A673 (cell line): ENCODE data around the gene HPDL. TPM values are rescaled to one million over a fixed set of nuclear protein-coding genes. Genes with fewer than 3 reads are reported as not detected.

ENCODE experiments used
- BruUV-seq: library from RNA; stranded (reverse); fragments of 400-500 nt; replicated peaks from 2 replicates; lab custom pipeline; 2021; lab: Mats Ljungman, UMichigan
- CTCF ChIA-PET: fragments of 300-600 bp; sonication (Branson Sonifier 250); formaldehyde crosslinking; loops from one replicate; lab custom pipeline; 2022; ENCODE audit warnings: antibody characterized with exemption; lab: Charles Lee
- POLR2A ChIA-PET: fragments of 300-600 bp; sonication (Branson Sonifier 250); formaldehyde crosslinking; loops from one replicate; lab custom pipeline; 2022; ENCODE audit warnings: antibody characterized with exemption; ENCODE audit not compliant: low non-redundant PET; lab: Charles Lee
- DNase-seq: peaks from one replicate; pipeline ENCODE4 v3.0.0-alpha.2; 2015; ENCODE audit warnings: low spot score
- H3K27ac ChIP-seq: fragments of 200-600 bp; sonication (generic); 2 replicates; pipeline ENCODE4 v1.5.1; 2016; ENCODE audit warnings: mixed run types, low read depth, mild to moderate bottlenecking, mixed read lengths, antibody characterized with exemption, low read length; ENCODE audit not compliant: poor library complexity, severe bottlenecking
- H3K27me3 ChIP-seq: fragments of 200-600 bp; sonication (generic); replicated peaks from 2 replicates; pipeline ENCODE4 v1.6.1; 2017; ENCODE audit warnings: mixed run types, low read depth, mild to moderate bottlenecking, mixed read lengths, antibody characterized with exemption, low read length; ENCODE audit not compliant: insufficient read depth, poor library complexity
- H3K36me3 ChIP-seq: fragments of 200-600 bp; sonication (generic); 2 replicates; pipeline ENCODE4 v1.6.1; 2016; ENCODE audit warnings: mixed run types, mild to moderate bottlenecking, mixed read lengths, antibody characterized with exemption, low read length; ENCODE audit not compliant: insufficient read depth, poor library complexity, severe bottlenecking
- H3K4me1 ChIP-seq: fragments of 200-600 bp; sonication (generic); 2 replicates; pipeline ENCODE4 v1.6.1; 2017; ENCODE audit warnings: mixed run types, mild to moderate bottlenecking, mixed read lengths, antibody characterized with exemption, low read length; ENCODE audit not compliant: insufficient read depth, poor library complexity, severe bottlenecking
- H3K4me3 ChIP-seq: fragments of 200-600 bp; sonication (generic); 2 replicates; pipeline ENCODE4 v1.5.1; 2016; ENCODE audit warnings: low read depth, mixed run types, mild to moderate bottlenecking, mixed read lengths, low read length; ENCODE audit not compliant: poor library complexity, severe bottlenecking
- H3K9me3 ChIP-seq: fragments of 200-600 bp; sonication (generic); 2 replicates; pipeline ENCODE4 v1.6.1; 2016; ENCODE audit warnings: mixed run types, low read depth, mild to moderate bottlenecking, mixed read lengths, antibody characterized with exemption, low read length; ENCODE audit not compliant: poor library complexity, severe bottlenecking
- EZH2 ChIP-seq: fragments of 200-600 bp; sonication (generic); IDR thresholded peaks from 2 replicates; pipeline ENCODE4 v1.6.1; 2017; ENCODE audit warnings: borderline replicate concordance, low read depth, mild to moderate bottlenecking, mixed read lengths, antibody characterized with exemption, low read length; ENCODE audit not compliant: poor library complexity, severe bottlenecking
- intact Hi-C: fragments of 100-400 bp; cut with micrococcal nuclease; formaldehyde crosslinking; loops from one replicate; pipeline ENCODE4 v1.10.0; 2022; ENCODE audit not compliant: unreplicated experiment
- total RNA-seq: library from RNA; stranded (reverse); gene quantifications from 2 replicates; pipeline ENCODE4 v1.2.3, GENCODE V29; 2021
- TF ChIP-seq, protein P1 (sequence below): fragments of 300-800, 200-600 bp; sonication (generic); conservative IDR thresholded peaks from 2 replicates; pipeline ENCODE4 v1.5.1; 2017; ENCODE audit warnings: low read depth, mild to moderate bottlenecking, antibody characterized with exemption, low read length, moderate library complexity, mixed read lengths

The HPDL gene
- total RNA-seq, 1 experiment from 2014 or later, result 7.3 TPM

- no peak overlapping the region for H3K27ac ChIP-seq
- CTCF ChIA-PET, result no interaction called here
Observed at GRCh38 chr1:45317166-45317565, 9.5 kb upstream of the HPDL start.

GRCh38 chr1:45319761-45320160 is 6.9 kb upstream of the HPDL start:
- Histone ChIP-seq H3K4me3 (no peak overlapping the region), H3K27me3 (no peaks in the 10 kb centered on the region), H3K4me1 (no peaks in the 10 kb centered on the region), H3K27ac (no peak overlapping the region), H3K36me3 (no peaks in the 10 kb centered on the region), H3K9me3 (no peaks in the 10 kb centered on the region)
- ChIA-PET CTCF (no interaction called here), POLR2A (no interaction called here)
- DNase-seq, result no peak
- TF ChIP-seq, protein P1, sequence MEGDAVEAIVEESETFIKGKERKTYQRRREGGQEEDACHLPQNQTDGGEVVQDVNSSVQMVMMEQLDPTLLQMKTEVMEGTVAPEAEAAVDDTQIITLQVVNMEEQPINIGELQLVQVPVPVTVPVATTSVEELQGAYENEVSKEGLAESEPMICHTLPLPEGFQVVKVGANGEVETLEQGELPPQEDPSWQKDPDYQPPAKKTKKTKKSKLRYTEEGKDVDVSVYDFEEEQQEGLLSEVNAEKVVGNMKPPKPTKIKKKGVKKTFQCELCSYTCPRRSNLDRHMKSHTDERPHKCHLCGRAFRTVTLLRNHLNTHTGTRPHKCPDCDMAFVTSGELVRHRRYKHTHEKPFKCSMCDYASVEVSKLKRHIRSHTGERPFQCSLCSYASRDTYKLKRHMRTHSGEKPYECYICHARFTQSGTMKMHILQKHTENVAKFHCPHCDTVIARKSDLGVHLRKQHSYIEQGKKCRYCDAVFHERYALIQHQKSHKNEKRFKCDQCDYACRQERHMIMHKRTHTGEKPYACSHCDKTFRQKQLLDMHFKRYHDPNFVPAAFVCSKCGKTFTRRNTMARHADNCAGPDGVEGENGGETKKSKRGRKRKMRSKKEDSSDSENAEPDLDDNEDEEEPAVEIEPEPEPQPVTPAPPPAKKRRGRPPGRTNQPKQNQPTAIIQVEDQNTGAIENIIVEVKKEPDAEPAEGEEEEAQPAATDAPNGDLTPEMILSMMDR, result no peak
- BruUV-seq, result no TSS peak
- intact Hi-C loops, result no loop called here

More at GRCh38 chr1:45317166-45317565, 9.5 kb upstream of the HPDL start:
- POLR2A ChIA-PET, result no interaction called here
- Histone ChIP-seq H3K27me3 (no peaks in the 10 kb centered on the region), H3K36me3 (no peaks in the 10 kb centered on the region), H3K4me3 (no peak overlapping the region), H3K4me1 (no peaks in the 10 kb centered on the region), H3K9me3 (no peaks in the 10 kb centered on the region)
- no peak for TF ChIP-seq EZH2
- TF ChIP-seq, protein P1, result no peak
- BruUV-seq, result no TSS peak
- DNase-seq, result no peak
- intact Hi-C loops, result no loop called here

GRCh38 chr1:45321444-45321843 is 5.3 kb upstream of the HPDL start:
- CTCF ChIA-PET, result no interaction called here
- intact Hi-C loops, result no loop called here

More at GRCh38 chr1:45321444-45321843, 5.3 kb upstream of the HPDL start:
- TF ChIP-seq, protein P1, result no peak
- TF ChIP-seq EZH2, result no peak
- Histone ChIP-seq H3K36me3 (no peaks in the 10 kb centered on the region), H3K27ac (no peak overlapping the region), H3K9me3 (no peaks in the 10 kb centered on the region), H3K27me3 (no peaks in the 10 kb centered on the region), H3K4me1 (no peaks in the 10 kb centered on the region), H3K4me3 (no peak overlapping the region)
- no TSS peak for BruUV-seq
- DNase-seq, result no peak
- POLR2A ChIA-PET, result no interaction called here
